GM23248 (cell line): Measurements from ENCODE around the gene GABRP.

ENCODE experiments used
- EZH2 ChIP-seq: fragments of 200-600 bp; sonication (generic); IDR thresholded peaks from 2 replicates; pipeline ENCODE4 v1.6.1; 2018; ENCODE audit warnings: antibody characterized with exemption, mild to moderate bottlenecking; ENCODE audit not compliant: insufficient read depth, poor library complexity, severe bottlenecking
- EZH2phosphoT487 ChIP-seq: fragments of 200-600 bp; sonication (generic); IDR thresholded peaks from 2 replicates; pipeline ENCODE4 v1.6.1; 2018; ENCODE audit warnings: antibody characterized with exemption, moderate library complexity, mild to moderate bottlenecking, low read depth; ENCODE audit not compliant: insufficient read depth

DNA sequence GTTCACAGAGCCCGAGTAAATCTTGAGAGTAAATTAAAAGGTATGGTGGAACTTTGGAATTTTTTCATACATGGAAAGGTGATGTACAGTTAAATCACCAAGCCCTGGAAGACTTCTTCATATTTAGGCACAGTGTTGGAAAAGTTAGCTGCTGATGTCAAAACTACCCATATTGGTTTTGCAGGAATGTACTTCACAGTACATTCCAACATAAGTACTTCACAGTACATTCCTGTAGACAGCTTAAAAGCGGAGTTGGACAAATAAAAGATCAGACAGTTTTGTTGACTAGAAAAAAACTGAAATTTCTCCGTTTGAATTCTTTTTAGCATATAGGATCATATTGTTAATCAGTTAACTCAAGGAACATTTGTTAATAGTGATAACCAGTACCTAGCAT lies 80.1 kb downstream of the GABRP start:
- TF ChIP-seq EZH2phosphoT487 (no peak), EZH2 (no peak)
